C4-2B (cell line): ENCODE results near the gene ZNF516.
A peak's percentile ranks its signal among the peaks of the same experiment; 100 is the strongest.

ENCODE experiments used
- H3K27ac ChIP-seq: fragments of 450-650 bp; 2 replicates; pipeline ENCODE4 v1.5.1; 2017
- ZFX ChIP-seq: fragments of 450-650 bp; IDR thresholded peaks from 2 replicates; pipeline ENCODE4 v1.6.1; 2017
- TF ChIP-seq, protein P1 (sequence below): fragments of 450-650 bp; conservative IDR thresholded peaks from 2 replicates; pipeline ENCODE4 v1.5.1; 2017; ENCODE audit warnings: mild to moderate bottlenecking

The ZNF516 gene

DNA sequence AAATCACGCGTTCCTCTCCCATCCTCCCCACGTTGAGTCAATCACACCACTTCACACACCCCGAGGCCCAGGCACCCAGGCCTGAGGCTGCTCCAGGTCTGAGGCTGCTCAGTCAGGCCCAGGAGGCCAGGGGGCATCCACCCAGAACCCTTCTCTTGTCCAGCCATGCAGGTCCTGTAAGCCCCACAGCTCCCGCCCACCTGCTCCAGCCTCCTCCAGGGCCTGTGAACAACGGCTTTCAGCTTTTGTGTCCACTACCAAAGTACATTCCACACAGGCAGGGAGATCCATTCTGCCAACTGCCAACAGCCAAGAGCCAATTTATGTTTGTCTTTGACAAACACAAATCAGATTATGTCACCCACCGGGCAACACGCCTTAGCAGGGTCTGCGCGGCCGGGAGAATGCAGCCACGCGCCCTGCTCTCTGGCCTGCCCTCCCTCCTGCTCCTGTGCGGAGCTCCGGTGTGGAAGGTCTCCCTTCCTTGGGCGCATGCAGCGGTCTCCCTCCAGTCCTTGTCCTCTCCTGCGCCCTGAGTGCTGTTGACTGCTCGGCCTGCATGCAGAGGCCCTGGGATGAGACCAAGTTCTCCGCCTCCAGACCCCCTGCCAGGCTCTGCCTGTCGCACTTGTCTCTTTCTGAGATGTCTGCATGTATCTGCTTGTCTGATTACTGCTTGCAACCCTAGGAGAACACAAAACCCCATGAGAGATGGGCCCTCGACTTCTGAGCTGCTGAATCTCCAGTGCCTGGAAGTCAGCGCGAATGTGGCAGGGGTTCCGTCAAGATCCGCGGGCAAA lies 146.6 kb downstream of the ZNF516 start:
- TF ChIP-seq, protein P1, sequence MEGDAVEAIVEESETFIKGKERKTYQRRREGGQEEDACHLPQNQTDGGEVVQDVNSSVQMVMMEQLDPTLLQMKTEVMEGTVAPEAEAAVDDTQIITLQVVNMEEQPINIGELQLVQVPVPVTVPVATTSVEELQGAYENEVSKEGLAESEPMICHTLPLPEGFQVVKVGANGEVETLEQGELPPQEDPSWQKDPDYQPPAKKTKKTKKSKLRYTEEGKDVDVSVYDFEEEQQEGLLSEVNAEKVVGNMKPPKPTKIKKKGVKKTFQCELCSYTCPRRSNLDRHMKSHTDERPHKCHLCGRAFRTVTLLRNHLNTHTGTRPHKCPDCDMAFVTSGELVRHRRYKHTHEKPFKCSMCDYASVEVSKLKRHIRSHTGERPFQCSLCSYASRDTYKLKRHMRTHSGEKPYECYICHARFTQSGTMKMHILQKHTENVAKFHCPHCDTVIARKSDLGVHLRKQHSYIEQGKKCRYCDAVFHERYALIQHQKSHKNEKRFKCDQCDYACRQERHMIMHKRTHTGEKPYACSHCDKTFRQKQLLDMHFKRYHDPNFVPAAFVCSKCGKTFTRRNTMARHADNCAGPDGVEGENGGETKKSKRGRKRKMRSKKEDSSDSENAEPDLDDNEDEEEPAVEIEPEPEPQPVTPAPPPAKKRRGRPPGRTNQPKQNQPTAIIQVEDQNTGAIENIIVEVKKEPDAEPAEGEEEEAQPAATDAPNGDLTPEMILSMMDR: no peak
- no peak for TF ChIP-seq ZFX
- peak overlapping the region; percentile 4; the same call in 1 of the 2 replicates for H3K27ac ChIP-seq

DNA sequence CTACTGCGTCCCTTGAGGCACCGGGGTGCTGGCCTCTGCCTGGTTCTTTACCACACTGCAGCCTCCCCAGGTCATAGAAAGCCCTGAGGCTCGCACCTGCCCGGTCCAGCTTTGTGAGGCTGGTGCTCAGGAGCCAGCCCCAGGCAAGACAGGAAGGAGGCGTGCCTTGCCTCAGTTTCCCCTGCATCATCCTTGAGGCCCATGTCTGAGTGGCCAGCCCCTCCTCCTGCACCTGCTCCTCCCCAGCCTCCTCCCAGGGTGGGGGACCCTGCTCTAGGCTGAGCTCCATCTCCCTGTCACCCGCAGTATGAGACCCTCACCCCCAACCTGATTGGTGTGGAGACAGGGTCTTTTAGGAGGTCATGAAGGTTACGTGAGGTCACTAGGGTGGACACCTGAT lies 147.7 kb downstream of the ZNF516 start:
- no peak overlapping the region for H3K27ac ChIP-seq
- TF ChIP-seq ZFX: no peak
- TF ChIP-seq, protein P1: no peak

DNA sequence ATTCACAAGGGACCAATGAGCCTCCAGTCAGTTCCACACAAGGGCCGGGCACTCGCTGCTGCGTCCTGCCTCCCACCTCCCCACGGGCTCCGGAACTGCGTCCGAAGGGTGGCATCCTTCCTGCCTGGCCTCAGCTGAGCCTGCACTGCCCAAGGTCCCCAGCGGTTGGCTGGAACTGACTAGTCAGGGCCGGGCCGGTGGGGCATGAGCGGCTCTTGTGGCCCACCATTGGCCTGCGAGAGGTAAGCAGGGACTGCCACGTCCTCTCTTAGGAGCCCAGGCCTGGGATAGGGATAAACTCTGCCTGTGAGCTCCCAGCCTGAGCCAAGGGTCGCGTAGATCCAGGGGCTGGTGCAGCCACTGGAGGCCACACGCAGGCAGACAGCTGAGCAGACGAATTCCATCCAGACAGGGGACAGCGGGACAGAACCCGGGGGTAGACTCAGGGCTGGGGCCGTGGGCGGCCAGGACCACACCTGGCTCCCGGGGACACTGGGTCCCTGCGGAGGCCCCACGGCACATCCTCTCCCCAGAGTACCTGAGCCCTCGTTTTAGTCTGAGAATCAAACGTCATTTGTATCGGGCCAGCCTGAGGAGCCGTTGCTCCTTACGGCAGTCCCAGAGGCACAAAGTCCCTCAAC lies 148.4 kb downstream of the ZNF516 start:
- no peak overlapping the region for H3K27ac ChIP-seq
- no peak for TF ChIP-seq ZFX
- TF ChIP-seq, protein P1: no peak

DNA sequence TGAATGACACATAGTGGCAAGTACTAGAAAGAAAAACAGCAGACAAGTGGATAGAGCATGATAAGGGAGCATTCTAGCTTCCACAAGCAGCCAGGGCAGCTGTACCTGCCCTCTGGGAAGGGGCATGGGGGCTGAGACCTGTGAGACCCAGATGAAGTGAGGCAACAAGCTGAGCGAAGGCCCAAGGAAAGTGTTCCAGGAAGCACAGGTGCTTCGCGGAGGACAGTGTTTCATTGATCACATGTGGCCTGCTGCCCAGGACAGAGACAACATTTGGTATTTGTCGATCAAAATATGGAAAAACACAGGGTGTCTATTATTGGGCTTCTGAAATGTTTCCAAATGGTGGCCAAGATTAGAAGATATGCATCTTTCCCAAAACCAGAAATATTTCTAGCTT lies 149.1 kb downstream of the ZNF516 start:
- H3K27ac ChIP-seq: no peak overlapping the region
- TF ChIP-seq ZFX: no peak
- TF ChIP-seq, protein P1: no peak

DNA sequence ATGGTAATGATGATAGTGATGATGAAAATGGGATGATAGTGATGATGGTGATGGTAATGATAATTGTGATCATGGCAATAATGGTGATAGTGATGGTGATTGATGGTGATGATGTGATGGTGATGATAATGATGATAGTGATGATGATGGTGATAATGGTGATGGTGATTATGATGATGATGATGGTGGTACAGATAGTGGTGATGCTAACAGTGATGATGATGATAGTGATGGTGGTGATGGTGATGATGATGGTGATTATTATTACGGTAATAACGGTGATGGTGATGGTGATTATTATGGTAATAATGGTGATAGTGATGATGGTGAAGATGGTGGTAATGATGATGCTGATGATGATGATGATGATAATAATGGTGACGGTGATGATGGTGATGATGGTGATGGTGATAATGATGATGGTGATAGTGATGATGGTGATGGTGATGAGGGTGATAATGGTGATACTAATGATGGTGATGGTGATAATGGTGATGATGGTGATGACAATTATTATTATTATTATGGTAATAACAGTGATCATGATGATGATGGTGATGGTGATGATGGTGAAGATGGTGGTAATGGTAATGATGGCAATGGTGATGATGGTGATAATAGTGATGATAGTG lies 151.0 kb downstream of the ZNF516 start:
- TF ChIP-seq ZFX: no peak
- TF ChIP-seq, protein P1: no peak

DNA sequence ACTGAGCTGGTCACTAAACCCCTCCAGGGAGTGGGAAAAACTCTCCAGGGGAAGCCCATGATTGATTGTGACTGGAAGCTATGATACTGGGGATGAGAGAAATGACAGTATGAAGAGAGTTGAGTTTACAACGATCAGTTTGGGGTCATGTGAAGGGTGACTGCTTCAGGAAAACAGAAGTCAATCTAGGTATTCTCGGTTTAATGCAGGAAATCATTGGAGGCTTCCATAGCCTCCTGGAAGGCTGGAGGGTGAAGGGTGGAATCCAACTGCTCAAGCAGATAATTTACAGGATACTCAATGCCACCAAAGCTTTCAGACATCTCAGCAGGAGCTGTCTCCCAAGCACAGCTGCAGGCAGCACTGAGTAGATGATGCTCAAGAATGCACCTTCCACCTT lies 154.6 kb downstream of the ZNF516 start:
- TF ChIP-seq, protein P1: no peak
- TF ChIP-seq ZFX: no peak
- no peak overlapping the region for H3K27ac ChIP-seq

More for the DNA sequence above, 151.0 kb downstream of the ZNF516 start:
- H3K27ac ChIP-seq: no peak overlapping the region

DNA sequence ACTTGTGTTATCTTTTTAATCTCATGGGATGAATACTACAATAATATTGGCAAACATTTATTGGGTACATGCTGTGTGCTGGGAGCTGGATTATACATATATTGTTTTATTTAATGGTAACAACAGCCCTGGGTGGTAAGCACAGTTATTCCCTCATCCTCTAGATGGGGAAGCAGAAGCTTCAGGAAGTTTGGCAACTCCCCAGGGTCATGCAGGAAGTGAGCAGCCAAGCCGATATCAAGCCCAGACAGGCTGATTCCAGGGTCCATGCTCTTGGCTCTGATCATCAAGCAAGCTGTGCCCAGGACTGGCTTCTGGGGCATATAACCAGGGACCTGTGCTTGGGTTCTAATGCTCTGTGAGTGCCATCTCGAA lies 155.8 kb downstream of the ZNF516 start:
- TF ChIP-seq, protein P1: no peak
- TF ChIP-seq ZFX: no peak
- peak overlapping the region; percentile 20 for H3K27ac ChIP-seq
